ENCODE measurements around the gene NUDT3.

GRCh38 chr6:34338377-34338776 lies 54.1 kb downstream of the NUDT3 start:
- TF ChIP-seq POLR2A (IDR thresholded peaks at IDR 0.05) (no peak), CTCF (IDR thresholded peaks at IDR 0.05) (no peak)
